GM21786 (cell line): ENCODE measurements around the gene ANKRD37.

ENCODE experiments used
- ATAC-seq: cut with Tn5 transposase; IDR thresholded peaks from one replicate; pipeline ENCODE4 v1.9.1; 2021; ENCODE audit not compliant: unreplicated experiment

Gene ANKRD37

DNA sequence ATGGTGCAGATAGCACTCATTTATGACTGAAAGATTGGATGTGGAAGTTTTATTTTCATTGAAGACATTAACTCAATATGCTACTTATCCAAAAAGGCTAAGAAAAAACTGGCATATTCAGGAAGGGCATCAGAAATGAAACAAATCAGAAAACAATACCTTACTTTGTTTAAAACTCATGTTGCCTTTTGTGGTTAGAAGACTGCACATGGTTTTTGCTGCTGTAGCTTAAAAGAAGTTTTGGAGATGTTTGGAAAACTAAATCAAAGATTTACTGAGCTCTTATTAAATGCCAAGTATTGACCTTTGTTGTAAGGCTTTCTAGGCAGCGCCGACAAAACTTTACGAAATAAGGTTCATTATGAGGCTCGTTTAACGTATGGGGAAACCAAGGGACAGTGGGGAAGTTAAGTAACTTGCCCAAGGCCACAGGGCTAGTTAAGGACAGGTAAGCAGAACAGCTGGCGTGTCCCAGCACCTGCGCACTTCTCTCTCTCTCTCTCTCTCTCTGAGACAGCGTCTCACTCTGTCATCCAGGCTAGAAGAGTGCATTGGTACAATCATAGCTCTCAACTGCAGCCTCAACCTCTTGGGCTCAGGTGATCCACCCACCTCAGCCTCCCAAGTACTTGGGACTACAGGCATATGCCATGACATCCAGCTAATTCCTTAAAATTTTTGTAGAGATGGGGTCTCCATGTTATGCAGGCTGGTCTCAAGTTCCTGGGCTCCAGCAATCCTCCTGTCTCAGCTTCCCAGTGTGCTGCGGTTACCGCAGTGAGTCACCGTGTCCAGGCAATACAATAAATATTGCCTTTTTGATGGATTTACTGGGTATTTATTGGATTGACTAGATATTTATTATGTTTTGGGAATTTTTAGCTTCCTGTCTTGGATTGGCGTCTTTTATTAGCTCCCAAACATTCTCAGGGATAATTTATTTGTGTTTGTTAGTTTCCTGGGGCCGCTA is 17.0 kb upstream of the ANKRD37 start:
- no peak for ATAC-seq

DNA sequence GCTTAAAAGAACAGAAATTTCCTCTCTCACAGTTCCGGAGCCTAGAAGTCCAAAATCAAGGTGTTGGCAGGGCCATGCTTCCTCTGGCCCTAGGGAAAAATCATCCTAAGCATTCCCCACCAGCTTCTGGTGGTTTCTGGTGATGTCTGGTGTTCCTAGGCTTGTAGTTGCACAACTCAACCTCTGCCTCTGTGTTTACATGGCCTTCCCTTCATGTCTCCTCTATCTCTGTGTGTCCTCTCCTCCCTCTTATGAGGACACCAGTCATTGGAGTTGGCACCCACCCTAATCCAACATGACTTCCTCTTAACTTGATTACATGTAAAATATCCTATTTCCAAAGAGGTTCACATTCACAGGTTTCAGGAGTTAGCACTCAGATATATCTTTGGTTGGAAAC is 16.3 kb upstream of the ANKRD37 start:
- ATAC-seq: no peak

DNA sequence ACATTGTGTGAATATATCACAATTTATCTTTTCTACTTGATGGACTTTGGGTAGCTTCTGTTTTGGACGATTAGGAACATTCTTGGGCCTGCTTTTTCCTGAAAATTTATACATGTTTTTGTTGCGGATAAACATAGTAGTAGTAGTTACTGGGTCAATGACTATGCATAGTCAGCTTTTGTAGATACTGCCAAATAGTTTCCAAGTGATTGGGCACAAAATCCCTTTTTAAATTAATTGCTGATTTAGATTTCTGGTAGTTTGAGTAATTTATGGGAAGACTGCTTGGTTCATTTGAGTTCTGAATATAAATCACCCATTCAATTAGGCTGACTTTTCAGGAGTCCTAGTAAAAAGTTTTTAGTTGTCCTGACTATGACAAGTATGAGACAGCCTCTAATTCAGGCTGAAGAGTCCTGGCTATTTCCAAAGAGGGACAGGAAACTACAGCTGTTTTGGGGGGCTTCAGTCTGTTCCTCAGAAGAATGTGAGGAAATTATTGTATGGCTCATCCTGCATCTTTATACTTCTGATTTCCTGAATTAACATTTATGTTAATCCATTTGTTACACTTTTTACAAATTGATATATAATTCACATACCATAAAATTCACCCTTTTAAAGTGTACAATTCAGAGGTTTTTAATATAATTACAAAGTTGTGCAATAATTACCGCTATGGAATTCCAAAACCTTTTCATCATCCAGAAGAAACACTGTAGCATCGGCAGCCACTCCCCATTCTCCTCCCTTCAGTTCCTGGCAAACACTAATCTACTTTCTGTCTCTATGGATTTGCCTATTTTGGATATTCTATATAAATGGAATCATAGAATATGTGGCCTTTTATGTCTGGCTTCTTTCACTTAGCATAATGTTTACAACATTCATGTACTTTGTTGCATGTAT is 15.1 kb upstream of the ANKRD37 start:
- no peak for ATAC-seq

DNA sequence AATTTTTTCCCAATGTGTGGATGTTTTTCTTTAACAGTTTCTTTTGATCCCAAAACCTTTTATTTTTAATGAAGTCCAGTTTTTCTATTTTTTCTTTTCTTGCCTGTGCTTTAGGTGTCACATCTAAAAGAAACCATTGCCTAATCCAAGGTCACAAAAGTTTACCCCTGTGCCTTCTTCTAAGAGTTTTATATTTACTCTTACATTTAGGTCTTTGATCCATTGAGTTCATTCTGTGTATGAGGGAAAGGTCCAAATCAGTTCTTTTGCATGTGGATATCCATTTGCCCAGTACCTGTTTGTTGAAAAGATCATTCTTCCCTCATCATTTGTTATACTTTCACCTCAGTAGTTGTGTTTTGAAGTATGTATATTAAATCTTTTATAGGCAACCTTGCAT is 13.9 kb upstream of the ANKRD37 start:
- ATAC-seq: no peak

DNA sequence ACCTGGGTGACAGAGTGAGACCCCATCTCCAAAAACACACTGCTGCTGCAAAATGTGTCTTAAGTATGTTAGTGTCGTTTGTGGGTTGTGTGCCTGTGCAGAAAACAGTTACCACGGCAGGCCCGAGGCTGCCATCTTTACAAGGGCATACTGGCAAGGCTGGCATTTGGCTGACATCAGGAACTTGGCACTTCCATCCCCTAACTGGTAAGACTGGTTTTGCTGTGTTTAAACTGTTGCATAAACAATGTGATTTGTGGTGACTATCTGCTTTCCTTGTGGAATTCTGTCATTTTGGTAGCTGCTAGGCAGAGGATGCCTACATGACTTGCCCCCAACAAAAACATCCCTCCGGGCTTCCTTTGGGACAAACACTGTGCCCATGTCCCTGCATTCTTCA is 13.2 kb upstream of the ANKRD37 start:
- ATAC-seq: no peak

DNA sequence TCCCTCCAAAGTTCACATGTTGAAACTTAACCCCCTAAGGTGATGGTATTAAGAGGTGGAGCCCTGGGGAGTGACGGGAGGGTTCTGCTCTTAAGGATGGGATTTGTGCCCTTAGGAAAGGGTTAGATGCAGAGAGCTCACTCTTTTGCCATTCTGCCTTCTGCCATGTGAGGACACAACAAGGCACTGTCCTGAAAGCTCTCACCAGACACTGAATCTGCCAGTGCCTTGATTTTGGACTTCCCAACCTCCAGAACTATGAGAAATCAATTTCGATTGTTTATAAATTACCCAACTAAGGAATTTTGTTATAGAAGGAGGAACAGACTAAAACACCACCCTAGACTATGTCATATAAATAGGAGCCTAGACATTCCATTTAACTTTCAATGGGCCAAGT is 12.6 kb upstream of the ANKRD37 start:
- no peak for ATAC-seq

DNA sequence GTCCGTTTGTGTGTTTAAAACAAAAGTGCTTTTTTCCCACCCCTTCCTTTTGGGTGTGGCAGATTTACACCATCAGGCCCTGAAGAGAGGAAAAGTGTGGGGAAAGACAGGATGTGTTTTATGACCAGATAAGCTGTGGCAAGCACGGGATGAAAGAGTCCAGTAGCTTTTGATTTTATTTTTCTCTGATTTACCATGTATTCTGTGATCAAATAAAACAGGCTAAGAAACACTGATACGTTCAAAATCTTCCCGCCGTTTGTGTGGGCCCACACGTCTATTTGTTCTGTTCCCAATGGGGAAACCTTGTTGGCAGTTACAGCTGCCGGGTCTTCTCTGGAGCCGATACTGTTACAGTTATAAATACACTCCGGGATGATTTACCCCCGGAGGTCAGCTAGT is 11.7 kb upstream of the ANKRD37 start:
- no peak for ATAC-seq

DNA sequence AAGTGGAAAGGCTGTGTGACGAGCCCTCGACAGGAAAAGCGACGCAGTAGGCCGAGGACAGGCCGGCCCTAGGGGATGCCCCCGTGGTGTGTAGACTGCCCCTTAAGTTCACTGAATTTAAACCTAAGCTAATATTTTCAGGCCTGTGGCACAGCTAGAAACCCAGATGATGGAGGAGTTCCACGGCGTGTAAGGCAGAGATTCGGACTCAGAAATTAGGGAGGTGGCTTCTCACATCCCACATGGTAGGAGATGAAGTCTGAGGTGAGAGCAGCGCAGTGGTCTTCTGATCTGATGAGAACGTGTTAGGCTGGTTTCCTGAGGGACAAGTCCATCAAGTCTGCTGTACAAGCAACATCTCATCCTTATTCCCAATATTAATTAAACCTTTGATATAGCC is 8.7 kb upstream of the ANKRD37 start:
- no peak for ATAC-seq

DNA sequence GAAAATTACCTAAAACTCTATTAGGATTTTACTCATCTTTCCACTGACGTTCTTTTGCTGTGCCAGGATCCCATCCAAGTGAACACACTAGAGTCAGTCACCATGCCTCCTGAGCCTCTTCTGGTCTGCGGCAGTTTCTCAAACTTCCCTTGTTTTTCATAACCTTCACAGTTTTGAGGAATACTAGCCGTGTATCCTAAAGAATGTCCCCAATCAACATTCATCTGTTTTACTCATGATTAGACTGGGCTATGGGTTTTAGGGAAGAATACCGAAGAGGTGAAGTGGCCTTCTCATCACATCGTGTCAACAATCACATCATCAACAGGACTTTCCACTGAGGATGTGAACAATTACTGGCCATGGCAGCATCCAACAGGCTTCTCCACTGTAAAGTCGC is 5.7 kb upstream of the ANKRD37 start:
- ATAC-seq: no peak

DNA sequence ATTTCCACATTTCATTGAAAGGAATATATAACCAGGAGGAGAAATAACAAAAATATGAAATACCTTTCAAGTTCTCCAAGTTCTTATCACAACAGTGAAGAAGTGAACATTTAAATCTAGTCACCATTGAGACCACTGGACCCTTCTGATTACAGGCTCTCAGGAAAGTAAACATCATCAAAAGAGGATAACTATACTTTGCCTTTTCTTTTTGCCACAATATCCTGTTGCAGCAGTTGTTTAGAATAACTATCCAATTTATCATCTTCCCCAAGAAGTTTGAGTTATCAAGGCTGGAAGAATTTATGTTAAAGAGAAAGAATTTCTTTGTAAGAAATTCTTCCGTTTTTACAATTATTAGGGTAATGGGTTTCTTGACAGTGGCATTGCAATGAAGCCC is 4.5 kb upstream of the ANKRD37 start:
- no peak for ATAC-seq

DNA sequence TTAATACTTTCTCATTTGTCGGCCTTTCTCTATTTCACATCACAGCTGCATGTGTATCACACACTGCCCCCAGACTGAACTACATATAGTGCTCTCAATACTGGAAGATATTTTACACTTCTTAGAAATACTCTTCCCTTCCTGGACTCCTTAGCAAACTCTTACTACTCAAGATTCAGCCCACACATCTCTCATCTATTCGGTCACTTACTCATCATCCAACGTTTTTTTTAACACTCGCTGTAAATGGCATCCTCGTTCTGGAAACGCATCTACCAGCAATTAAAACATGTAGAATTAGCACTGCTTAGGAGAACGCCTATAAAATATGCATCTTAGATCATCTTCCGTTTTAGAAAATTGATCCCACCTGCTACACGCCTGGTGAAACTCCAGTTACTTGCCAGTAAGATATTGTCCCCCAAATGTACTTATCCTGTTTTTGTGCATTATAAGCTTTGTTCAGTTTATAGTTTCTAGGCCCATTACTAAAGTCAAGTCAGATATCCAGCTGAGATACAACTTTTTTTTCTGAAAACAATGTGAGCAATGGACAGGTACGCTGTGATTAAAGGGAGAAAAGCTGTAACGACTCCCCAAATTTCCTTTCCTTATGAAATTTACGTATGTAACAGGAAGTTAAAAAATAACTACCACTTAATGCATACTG is 1.9 kb upstream of the ANKRD37 start:
- no peak for ATAC-seq

DNA sequence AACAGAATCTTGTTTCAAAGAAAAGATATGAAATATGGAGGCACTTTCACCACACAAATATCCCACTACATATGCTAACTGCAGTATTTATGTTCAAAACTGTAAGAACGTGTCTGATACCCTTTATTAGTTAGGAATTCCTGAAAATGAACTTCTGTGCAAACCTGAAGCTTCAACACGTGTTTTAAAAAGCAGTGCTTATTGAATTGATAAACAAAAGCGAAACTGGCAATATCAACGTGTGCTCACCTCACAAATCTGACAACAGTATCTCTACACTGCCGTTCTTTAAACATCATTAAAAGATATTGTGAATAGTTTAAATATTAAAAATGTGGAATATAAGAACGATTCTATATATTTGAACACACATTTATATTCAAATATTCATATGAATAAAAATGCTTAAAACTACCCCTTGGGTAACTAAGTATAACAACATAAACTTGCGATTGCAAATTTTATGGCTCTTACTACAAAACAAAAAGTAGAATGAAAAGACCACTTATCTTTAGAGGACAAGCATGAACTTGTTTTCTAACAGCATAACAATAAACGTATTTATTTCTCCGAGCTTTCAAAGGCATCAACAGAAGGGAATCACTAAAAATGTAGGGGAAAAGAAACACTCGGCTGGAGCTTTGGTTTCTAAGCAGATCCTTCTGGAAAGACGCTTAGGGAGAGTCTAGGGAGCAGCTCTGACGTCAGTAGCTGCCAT is 1.2 kb upstream of the ANKRD37 start, which contains the start of gene LRP2BP:
Gene LRP2BP (minus strand): TSS at position 687 of the 718 bp plus-strand sequence. CDS start 17,738 bp downstream, outside the sequence.
- no peak for ATAC-seq

DNA sequence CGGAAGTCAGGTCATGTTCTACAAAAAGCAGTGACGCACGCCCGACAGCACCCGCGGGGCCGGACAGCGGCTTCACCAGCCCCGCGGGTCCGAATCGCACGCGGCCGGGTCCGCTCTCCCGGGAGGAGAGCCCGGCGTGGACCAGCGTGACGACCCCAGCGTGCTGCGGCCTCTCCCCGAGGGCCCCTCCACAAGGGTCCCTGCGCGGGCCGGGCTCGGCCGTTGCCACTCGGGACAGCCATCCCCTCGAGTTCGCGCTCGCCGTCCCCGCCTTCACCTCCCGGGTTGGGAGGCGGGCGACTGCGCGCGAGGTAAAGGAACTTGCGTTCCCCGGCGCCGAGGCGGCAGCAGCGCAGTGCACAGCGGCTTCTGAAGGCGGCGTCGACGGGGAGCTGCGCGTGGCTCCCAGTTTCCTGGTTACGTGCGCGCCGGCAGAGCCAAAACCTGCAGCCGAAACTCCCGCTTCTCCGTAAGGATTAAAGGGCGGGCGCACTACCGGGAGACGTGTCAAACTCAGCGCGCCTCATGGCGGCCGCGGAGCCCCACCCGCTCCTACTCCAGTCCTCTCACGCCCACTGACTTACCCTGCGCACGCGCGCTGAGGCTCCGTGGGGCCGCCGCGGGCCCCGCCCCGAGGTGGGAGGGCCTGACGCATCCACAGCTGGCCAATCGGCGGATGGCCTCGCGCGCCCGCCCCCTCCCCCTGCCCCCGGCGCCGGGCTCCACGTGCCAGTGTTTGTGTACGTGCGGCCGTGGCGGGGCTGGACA is 501 bp upstream of the ANKRD37 start:
- peak; percentile 67 for ATAC-seq

DNA sequence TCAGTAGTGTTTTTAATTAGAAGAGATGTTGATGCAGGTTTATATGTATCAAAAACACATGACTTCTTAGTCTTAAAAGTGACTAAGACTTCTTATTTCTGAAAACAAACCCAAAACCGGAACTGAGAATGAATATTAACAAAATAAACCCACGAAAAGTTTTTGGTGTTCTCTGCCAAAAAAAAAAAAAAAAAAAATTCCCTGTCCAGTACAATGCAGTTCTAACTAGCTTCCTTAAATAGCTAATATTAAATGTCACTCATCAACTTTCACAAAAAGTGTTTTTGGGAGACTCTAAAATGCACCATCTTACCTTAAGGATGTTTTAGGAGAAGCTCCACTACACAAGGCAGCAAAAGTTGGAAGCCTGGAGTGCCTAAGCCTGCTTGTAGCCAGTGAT is 2.0 kb downstream of the ANKRD37 start:
- ATAC-seq: no peak

DNA sequence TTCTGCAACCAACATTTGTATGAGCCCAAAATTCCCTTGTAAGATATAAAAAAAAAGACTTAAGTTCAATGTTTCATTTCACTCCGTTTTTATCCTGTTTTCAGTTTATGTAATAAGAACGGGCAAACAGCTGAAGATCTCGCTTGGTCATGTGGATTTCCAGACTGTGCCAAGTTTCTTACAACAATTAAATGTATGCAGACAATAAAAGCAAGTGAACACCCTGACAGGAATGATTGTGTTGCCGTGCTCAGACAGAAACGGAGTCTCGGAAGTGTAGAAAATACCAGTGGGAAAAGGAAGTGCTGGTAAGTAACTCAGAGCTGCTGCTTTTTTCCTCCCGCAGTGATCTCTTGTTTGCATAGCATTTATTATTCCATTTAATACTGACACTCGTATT is 2.8 kb downstream of the ANKRD37 start:
- no peak for ATAC-seq

DNA sequence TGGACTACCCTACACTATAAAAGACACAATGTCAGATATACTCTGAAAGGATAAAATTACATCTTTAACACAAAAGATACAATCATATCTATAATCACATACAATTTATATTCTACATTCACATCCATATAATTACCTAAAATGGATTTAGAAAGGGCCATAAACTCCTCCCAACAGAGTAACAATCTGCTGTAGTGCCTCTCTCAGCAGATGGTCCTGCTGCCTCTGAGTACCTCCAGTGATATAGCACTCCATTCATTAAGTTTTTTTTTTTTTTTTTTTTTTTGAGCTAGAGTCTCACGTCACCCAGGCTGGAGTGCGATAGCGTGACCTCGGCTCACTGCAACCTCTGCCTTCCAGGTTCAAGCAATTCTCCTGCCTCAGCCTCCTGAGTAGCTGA is 7.4 kb downstream of the ANKRD37 start:
- no peak for ATAC-seq

DNA sequence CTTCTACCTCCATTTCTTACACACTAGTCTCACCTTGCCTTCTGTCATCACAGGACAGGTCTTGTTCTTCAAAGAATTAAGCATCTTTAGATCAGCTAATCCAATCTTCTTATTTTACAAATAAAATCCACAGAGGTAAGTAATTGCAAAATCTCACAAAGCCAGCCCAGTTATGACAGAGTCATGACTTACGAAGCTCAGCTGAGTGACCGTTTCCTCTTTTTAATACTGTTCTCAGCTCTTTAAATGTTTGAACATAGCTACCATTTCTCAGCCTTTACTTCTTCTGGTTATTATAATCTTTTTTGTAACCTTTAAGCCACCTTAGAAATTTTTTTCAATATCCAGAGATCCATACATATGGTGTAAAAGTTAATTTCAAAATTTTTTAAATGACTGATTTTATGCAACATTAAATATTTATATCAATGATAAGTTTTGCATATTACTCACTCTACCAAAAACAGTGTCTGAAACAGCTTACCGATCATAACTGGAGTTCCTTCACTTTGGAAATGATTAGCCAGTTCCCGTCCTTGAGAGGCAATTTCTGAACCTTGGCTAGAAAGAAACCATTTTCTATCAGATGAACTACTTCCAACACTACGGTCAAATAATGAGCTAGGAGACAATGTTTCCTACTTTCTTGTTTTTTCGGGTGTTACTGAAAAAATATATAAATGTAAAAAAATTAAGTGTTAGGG is 8.8 kb downstream of the ANKRD37 start:
- ATAC-seq: peak; percentile 44

DNA sequence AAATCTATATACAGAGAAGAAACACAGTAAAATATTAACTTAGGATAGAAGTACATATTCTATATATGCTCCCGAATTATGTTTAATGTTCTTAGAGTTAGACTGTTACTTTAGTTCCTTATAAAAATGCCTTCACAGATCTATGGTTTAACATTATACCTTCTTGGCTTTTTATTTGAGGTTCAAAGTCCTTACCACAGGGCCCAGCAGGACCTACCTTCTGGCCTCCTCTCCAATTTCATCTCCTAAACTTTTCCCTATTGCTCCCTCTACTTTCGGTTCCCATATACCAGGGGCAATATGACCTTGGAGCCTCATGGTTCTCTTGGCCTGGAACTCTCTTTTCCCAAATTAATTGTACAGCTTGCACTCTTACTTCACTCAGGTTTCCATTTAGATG is 11.8 kb downstream of the ANKRD37 start:
- ATAC-seq: no peak

DNA sequence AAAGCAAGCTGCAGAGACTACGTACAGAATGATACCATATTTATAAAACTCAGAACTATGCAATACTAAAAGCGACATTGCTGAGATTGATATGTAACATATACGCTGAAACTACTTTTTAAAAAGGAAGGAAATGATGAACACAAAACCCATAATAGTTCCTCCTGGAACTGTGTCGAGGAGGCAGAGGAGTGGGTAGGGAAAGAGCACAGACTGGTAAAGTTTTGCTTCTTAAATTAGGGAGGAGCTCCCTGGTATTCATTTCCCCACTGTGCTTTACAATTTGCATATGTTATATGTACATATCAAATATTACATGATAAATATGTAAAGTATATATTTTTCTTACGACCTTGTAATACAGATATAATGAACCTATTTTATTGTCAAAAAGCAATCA is 15.2 kb downstream of the ANKRD37 start:
- ATAC-seq: no peak
